Activated CD4-positive, alpha-beta T cell treated with anti-CD3 and anti-CD28 coated beads, Interleukin-2, amount 50 U/mL, for 24 hours (primary cell): ENCODE results near the gene ZNF614.
"Not testable (repeated sequence)": the region's sequence is repeated elsewhere in the genome, so short reads cannot be mapped to it uniquely, and the experiment has no call there.

Source experiments
- DNase-seq, 2 donors: peaks; one replicate each; pipeline ENCODE4 v3.0.0-alpha.2; 2020; ENCODE audit warnings: low read depth in 1 of 2, low spot score in 1 of 2

ZNF614 gene

DNA sequence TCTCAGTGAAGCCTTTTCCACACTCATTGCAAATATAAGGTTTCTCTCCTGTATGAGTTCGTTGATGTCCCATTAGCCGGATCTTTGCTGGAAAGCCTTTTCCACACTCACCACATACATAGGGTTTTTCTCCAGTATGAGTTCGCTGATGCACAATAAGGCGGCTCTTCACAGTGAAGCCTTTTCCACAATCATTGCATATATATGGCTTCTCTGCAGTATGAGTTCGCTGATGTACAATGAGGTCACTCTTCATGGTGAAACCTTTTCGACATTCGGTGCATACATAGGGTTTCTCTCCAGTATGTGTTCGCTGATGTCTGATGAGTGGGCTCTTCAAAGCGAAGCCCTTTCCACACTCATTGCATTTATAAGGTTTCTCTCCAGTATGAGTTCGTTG is 34.8 kb downstream of the ZNF614 start:
- no peak for DNase-seq

- peak; percentile 61 to 87 for DNase-seq
Observed at GRCh38 chr19:51986309-51987291, 41.6 kb downstream of the ZNF614 start, which contains the start of gene ZNF350. Gene ZNF350, minus strand, starts transcription at chr19:51986840. Its CDS starts 12,480 bp downstream, at chr19:51974360.

DNA sequence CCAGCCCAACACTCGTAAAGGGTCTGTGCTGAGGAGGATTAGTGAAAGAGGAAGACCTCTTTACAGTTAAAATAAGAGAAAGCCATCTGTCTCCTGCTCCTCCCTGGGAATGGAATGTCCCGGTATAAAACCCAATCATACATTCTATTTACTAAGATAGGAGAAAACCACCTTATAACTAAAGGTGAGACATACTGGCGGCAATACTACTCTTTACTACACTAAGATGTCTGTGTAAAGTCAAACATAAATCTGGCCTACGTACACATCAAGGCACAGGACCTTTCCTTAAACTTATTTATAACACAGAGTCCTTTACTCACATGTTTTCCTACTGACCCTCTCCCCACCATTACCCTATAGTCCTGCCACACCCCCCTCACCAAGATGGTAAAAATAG is 44.8 kb downstream of the ZNF614 start:
- DNase-seq, result no peak

DNA sequence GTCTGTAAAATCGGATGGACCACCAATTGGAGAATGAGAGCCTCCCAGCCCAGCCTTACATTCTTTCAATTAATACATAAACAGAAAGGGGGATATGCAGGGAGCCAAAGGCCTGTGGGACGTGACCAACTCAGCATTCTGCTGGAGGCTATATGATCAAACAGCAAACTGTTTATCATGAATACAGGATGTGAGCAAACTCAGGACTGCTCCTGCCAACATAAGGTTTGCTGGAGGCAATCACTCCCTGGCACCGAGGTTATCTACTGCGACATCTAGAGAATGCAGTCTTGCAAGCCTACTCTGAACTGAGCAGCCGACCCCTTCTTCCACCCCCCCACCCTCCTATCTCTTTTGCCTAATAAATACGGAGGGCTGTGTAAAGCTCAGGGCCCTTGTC is 47.3 kb downstream of the ZNF614 start:
- not testable (repeated sequence) for DNase-seq

GRCh38 chr19:51980116-51980736 is 48.0 kb downstream of the ZNF614 start:
- DNase-seq, result no peak

DNA sequence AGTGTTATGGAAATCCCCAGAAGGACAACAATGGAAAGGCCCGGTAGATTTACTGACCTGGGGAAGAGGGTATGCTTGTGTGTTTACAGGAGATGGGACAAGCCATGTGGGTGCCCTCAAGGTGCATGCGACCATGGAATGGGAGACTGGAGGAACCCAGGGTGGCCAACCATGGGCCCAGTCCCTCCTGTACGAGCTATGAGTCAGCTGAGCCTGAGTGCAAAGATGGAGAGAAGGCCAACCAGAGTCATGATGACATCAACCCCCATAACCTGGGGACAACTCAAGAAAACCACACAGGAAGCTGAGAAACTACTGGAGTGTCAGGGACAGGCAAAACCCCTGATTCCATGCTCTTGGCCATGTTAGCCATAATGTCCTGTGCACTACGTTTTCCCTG is 49.3 kb downstream of the ZNF614 start:
- no peak for DNase-seq

- no peak for DNase-seq
Observed at GRCh38 chr19:51977346-51977745, 50.8 kb downstream of the ZNF614 start.

DNA sequence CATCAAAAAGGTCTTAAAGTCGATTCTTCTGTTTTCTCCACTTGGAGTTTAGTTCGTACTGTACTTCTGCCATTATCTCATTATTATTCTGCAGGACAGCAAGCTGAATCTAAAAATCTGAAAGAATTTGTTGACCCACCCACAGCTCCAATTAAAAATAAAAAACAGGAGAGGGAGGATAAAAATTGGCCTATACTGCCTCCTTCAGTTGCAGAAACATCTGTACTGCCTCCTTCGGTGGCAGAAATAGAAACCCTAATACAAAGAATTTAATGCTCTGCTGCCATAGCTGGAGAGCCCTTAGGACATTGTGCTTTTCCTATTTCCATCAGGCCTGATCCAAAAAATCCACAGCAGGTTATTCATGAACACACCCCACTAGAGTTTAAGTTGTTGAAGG is 51.3 kb downstream of the ZNF614 start:
- DNase-seq, result no peak

DNA sequence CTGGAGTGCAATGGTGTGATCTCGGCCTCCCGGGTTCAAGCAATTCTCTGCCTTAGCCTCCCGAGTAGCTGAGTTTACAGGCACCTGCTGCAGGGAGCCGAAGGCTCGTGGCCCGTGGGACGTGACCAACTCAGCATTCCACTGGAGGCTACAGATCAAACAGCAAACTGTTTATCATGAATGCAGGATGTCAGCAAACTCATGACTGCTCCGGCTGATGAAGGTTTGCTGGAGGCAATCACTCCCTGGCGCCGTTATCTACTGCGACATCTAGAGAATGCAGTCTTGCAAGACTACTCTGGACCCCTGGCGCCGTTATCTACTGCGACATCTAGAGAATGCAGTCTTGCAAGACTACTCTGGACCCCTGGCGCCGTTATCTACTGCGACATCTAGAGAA is 52.4 kb downstream of the ZNF614 start:
- not testable (repeated sequence) for DNase-seq

DNA sequence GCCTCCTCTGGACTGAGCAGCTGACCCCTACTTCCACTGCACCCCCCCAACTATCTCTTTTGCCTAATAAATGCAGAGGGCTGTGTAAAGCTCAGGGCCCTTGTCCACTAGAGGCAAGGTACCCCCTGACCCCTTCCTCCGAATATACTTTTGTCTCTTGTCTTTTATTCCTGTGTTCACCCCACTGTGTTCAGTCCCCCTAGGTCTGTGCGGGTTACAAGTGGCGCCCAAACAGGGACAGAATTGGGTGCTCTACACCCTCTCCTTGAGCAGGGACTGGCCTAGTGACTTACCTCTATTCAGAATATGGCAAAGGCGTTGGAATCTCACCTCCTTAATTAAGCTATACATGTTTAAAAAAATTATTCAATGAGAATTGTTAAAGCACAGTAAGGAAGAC is 56.6 kb downstream of the ZNF614 start:
- DNase-seq, result no peak

DNA sequence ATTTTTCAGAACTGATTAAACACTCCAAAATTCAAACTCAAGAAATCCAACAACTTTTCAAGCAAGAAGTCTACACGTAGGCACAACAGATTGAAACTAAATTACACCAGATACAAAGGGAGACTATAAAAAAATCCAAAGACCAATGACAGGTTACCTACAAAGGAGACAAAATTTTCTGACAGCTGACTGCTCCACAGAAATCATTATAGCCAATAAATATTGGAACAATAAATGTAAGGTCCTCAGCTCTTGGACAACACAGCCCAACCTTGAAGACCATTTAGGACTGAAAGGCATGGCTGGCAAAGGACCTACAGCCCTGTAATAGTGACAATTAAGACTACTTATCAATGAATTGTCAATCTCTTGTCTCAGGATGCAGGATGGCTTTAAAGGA is 57.5 kb downstream of the ZNF614 start:
- DNase-seq, result no peak

- DNase-seq, result no peak
Observed at GRCh38 chr19:51965583-51965982, 62.6 kb downstream of the ZNF614 start.
